ENCODE measurements around the gene LLPH. TPM values are rescaled to one million over a fixed set of nuclear protein-coding genes. Genes with fewer than 3 reads are reported as not detected.
A peak's percentile ranks its signal among the peaks of the same experiment; 100 is the strongest.

The LLPH gene
- polyA plus RNA-seq, 3 donors = 3.1 to 44.0 (median 33.4) TPM

DNA sequence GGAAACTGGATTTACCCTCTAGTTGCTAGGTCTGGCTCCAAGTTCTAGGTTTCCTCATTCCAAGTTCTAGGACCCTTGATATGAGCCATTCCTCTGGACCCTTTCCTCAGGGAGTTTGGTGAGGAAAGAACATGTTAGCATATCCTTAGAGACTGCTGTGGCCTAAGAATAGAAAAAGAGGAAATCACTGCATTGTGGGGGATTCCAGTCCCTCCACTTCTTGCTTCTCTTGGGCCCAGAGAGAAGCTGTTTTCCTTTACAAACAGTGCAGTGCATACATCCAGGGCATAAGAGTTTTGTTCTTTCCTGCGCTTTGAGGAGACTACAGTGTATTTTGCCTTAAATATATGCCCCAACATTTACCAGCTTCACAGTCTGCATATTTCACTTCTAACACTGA lies 59.0 kb downstream of the LLPH start:
- no peak overlapping the region for H2AFZ ChIP-seq (ENCODE audit: insufficient read depth, low read depth, low read length, poor library complexity, severe bottlenecking)

DNA sequence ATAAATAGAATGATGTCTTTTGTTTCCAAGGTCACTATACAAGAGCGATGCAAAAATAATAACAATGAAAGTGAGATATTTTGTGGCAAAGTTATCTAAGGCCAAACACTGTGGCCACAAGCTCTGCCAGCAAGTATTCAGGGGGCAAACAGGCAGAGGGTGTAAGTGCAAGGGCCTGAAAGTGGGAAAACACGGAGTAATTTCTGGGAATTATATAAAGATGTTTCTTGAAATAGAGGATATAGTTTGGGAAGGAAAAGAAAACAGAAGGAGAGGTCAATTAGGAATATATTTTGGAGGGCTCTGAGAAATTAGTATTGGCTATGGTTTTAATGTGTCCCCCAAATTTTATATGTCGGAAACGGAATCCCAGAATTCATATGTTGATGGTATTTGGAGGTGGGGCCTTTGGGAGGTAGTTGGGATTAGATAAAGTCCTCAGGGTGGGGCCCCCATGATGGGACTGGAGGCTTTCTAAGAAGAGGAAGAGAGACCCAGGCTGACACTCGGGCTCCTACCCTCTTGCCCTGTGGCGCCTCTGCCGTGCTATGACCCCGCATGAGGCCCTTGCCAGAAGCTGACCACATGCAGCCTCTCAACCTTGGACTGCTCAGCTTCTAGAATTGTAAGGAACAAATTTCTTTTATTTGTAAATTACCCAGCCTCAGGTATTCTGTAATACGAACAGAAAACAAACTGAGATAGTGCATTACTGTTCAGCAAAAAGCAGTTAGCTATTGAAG lies 60.0 kb downstream of the LLPH start:
- Histone ChIP-seq H3K4me2 (replicated peaks; ENCODE audit: extremely low read depth, low read length, poor library complexity, severe bottlenecking) (peak overlapping the region; percentile 45), H3K4me1 (ENCODE audit: control insufficient read depth in 1 of 2, insufficient read depth in 2 of 2, low read length in 2 of 2) (peaks cover 28 to 32% of the 10 kb centered on the region in 2 donors), H4K20me1 (ENCODE audit: insufficient read depth, low read length) (no peaks in the 10 kb centered on the region), H3K9me3 (replicated peaks in 1 of 2; ENCODE audit: control insufficient read depth in 1 of 2, insufficient read depth in 1 of 2, low read length in 2 of 2) (no peaks in the 10 kb centered on the region), H3K36me3 (replicated peaks in 1 of 2; ENCODE audit: control insufficient read depth in 1 of 2, insufficient read depth in 2 of 2, low read length in 2 of 2) (no peaks in the 10 kb centered on the region), H3K27ac (ENCODE audit: low read depth in 1 of 2, low read length in 2 of 2) (peak overlapping the region; percentile 6 to 74), H2AFZ (ENCODE audit: insufficient read depth, low read depth, low read length, poor library complexity, severe bottlenecking) (no peak overlapping the region), H3K27me3 (ENCODE audit: control insufficient read depth in 2 of 2, insufficient read depth in 2 of 2, low read length in 2 of 2) (no peaks in the 10 kb centered on the region), H3K4me3 (replicated peaks in 1 of 3; ENCODE audit: low read depth in 2 of 3, low read length in 3 of 3) (peak overlapping the region in 1 of 3 experiments; percentile 43), H3K79me2 (ENCODE audit: insufficient read depth, low read length) (no peaks in the 10 kb centered on the region), H3K9ac (ENCODE audit: insufficient read depth, low read length, poor library complexity, severe bottlenecking) (no peak overlapping the region)
- TF ChIP-seq, protein P1, sequence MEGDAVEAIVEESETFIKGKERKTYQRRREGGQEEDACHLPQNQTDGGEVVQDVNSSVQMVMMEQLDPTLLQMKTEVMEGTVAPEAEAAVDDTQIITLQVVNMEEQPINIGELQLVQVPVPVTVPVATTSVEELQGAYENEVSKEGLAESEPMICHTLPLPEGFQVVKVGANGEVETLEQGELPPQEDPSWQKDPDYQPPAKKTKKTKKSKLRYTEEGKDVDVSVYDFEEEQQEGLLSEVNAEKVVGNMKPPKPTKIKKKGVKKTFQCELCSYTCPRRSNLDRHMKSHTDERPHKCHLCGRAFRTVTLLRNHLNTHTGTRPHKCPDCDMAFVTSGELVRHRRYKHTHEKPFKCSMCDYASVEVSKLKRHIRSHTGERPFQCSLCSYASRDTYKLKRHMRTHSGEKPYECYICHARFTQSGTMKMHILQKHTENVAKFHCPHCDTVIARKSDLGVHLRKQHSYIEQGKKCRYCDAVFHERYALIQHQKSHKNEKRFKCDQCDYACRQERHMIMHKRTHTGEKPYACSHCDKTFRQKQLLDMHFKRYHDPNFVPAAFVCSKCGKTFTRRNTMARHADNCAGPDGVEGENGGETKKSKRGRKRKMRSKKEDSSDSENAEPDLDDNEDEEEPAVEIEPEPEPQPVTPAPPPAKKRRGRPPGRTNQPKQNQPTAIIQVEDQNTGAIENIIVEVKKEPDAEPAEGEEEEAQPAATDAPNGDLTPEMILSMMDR (IDR thresholded peaks at IDR 0.05) = no peak
- intact Hi-C loops (cut with micrococcal nuclease) = no loop called here
- Mint-ChIP-seq H3K4me3 (no peak overlapping the region), H3K4me1 (peaks cover 33% of the 10 kb centered on the region), H3K27ac (peak overlapping the region in 1 of 7 donors; percentile 64), H3K36me3 (no peaks in the 10 kb centered on the region), H3K9me3 (peaks cover 0 to 6% (median 0%) of the 10 kb centered on the region in 7 donors), H3K27me3 (ENCODE audit: low read depth in 3 of 3) (peaks cover 2% of the 10 kb centered on the region in 3 donors)
- WGBS (ENCODE audit: insufficient coverage) = 85% methylated on average over 8 of the region's 9 CpGs
- no peak for DNase-seq

More for the DNA sequence above, 59.0 kb downstream of the LLPH start:
- H3K36me3 ChIP-seq (replicated peaks in 1 of 2; ENCODE audit: control insufficient read depth in 1 of 2, insufficient read depth in 2 of 2, low read length in 2 of 2) = no peaks in the 10 kb centered on the region
- TF ChIP-seq, protein P1 (IDR thresholded peaks at IDR 0.05) = no peak
- H3K9ac ChIP-seq (ENCODE audit: insufficient read depth, low read length, poor library complexity, severe bottlenecking) = no peak overlapping the region
- intact Hi-C loops (cut with micrococcal nuclease) = no loop called here
- H3K79me2 ChIP-seq (ENCODE audit: insufficient read depth, low read length) = no peaks in the 10 kb centered on the region
- H3K4me3 ChIP-seq (replicated peaks in 1 of 3; ENCODE audit: low read depth in 2 of 3, low read length in 3 of 3) = peak overlapping the region in 1 of 3 experiments; percentile 43
- peaks cover 2% of the 10 kb centered on the region in 3 donors for H3K27me3 Mint-ChIP-seq (ENCODE audit: low read depth in 3 of 3)
- H3K27me3 ChIP-seq (ENCODE audit: control insufficient read depth in 2 of 2, insufficient read depth in 2 of 2, low read length in 2 of 2) = no peaks in the 10 kb centered on the region
- peak; percentile 20 to 70 (median 34) for DNase-seq
- peak overlapping the region in 5 of 7 donors; percentile 48 to 80 (median 74) for H3K27ac Mint-ChIP-seq
- peak overlapping the region in 1 of 2 donors; percentile 74 for H3K27ac ChIP-seq (ENCODE audit: low read depth in 1 of 2, low read length in 2 of 2)
- H3K4me2 ChIP-seq (replicated peaks; ENCODE audit: extremely low read depth, low read length, poor library complexity, severe bottlenecking) = peak overlapping the region; percentile 45
- H3K4me1 ChIP-seq (ENCODE audit: control insufficient read depth in 1 of 2, insufficient read depth in 2 of 2, low read length in 2 of 2) = peaks cover 27 to 30% of the 10 kb centered on the region in 2 donors
- no CpG with 5 or more reads among the region's 1 CpG for WGBS (ENCODE audit: insufficient coverage)
- H3K9me3 Mint-ChIP-seq = peaks cover 0 to 6% (median 0%) of the 10 kb centered on the region in 7 donors
- peaks cover 31% of the 10 kb centered on the region for H3K4me1 Mint-ChIP-seq
- H3K9me3 ChIP-seq (replicated peaks in 1 of 2; ENCODE audit: control insufficient read depth in 1 of 2, insufficient read depth in 1 of 2, low read length in 2 of 2) = no peaks in the 10 kb centered on the region
- no peak overlapping the region for H3K4me3 Mint-ChIP-seq
- no peaks in the 10 kb centered on the region for H4K20me1 ChIP-seq (ENCODE audit: insufficient read depth, low read length)
- no peaks in the 10 kb centered on the region for H3K36me3 Mint-ChIP-seq

Measured in CD14-positive monocyte (primary cell).